GM21515 (cell line): Measurements from ENCODE around the gene AIG1.
A peak's percentile ranks its signal among the peaks of the same experiment; 100 is the strongest.
"Not testable (repeated sequence)": the region's sequence is repeated elsewhere in the genome, so short reads cannot be mapped to it uniquely, and the experiment has no call there.

ENCODE experiments used
- ATAC-seq: cut with Tn5 transposase; IDR thresholded peaks from one replicate; pipeline ENCODE4 v1.9.1; 2021; ENCODE audit not compliant: unreplicated experiment

The AIG1 gene

DNA sequence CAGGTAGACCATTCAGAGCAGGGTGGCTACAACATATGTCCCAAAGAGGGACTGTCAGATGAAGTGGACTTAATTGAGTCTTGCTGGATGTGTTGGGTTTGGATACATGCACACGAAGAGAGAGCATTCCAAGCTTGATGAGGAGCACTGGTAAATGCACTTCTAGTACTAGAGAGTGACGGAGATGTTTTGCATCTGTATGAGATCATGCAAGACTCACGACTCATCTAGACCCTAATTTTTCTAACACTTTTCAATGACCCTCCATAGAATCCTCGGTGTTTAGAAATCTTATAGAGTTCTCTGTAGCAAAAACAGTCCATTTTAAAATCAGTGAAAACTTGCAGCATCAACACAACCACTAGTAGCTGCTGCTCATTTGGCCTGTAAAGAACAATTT, 4.8 kb upstream of the AIG1 start:
- ATAC-seq, result no peak

DNA sequence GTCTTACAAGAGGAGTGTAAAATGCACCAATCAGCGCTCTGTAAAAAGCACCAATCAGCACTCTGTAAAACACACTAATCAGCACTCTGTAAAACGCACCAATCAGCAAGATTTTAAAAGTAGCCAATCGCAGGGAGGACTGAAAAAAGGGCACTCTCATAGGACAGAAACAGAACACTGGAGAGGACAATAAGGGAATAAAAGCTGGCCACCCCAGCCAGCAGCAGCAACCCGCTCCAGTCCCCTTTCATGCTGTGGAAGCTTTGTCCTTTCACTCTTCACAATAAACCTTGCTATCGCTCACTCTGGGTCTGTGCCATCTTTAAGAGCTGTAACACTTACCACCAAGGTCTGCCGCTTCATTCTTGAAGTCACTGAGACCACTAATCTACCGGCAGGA, 1.7 kb upstream of the AIG1 start:
- ATAC-seq, result no peak

DNA sequence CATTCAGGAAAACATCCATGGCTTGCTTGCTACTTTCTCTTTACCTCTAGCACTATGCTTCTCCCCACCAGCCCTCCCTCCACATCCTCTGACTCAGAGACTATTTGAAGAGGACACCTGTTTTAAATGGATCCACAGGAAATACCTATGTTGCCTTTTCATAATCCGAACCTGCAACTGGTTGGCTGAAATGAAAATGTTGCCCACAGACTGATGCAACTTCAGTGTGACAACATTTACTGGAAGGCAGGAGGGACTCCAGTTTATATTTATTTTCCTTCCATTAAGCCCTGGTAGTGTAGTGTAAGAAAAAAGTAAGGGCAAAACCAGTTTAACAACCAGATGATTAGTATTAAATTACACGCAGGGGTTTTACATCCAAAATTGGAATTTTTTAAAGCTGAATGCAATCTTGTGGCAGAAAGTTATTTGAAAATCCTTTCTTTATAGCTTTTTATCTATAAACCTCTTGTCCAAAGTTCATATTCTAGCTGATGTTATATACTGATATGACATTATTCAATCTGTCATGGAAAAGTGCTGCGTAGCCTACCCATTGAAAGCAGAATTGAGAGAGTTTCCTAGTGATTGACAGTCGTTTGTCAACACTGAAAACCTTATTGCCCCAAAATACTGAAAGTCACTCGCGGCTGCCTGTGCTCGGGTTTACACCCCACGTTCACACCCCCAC, 881 bp upstream of the AIG1 start:
- no peak for ATAC-seq

DNA sequence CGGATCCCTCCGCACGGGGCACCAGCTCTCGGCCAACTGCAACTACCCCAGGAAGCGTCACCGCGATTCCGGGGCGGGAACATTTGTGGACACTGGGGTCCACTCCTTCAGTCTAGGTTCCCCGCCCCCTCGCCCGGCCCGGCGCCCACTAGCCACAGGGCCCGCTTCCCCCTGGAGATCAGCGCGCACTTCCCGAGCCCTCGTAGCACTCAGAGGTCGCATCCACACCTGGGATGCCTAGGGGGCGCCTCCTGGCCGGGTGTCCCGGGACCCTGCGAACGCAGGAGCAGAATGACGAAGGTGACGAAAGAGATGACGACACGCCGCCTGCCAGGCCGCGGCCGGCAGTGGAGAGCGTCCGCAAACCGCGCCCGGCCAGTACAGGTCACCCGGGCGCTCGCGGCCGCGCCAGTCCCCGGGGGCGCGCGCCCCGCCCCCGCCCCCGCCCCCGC, 309 bp upstream of the AIG1 start:
- ATAC-seq, result peak; percentile 64

DNA sequence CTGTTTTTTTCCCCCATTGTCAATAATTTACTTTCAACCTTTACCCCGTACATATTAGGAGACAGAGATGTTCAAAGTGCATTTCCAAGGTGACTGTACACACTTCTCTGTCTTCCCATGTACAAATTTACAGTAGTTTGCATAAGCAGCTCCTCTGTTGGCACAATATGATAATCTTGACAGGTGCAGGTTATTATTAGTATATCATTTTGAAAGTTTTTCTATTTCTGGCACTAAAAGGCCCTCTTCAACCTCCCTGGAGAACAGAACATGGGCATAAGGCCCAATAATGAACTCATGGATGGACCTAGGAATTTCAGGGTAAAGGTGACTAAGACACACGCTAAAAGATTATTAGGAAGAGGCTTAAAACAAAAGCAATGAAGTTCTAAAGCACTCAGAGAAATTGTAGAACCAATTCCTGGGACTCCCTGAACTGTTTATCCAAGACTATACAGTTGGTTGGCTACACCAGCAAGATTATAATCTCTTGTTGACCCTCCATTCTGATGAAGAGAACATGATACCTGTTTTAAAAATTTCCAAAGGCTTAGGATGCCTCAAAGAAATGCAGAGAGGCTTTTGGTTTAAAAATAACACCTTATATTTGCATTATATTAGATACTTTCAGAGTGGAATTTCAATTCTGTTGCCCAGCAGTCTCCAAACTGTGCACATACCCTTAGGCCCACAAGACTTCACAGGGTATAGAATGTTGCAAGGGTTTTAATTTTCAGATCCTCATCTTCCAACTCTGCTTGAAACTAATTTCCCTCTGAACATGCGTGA, 1.1 kb downstream of the AIG1 start:
- ATAC-seq, result peak; percentile 0

DNA sequence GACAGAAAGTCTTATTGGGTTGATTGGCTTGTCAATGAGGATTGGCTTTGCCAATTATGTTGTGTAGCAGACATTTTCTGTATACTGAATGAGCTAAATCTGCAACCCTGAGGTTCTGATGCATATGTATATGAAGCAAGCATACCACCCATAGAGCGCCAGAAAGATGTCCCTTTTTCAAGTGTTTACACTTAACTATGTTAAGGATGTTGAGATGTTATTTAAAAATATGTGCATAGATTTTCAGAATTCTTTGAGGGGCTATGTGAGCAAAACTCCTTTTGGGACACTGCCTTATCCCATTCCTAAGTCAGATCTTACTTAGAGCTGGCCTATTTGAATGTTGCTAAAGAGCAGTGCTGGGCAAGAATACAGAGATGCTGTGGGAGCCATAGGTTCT, 1.9 kb downstream of the AIG1 start:
- no peak for ATAC-seq

DNA sequence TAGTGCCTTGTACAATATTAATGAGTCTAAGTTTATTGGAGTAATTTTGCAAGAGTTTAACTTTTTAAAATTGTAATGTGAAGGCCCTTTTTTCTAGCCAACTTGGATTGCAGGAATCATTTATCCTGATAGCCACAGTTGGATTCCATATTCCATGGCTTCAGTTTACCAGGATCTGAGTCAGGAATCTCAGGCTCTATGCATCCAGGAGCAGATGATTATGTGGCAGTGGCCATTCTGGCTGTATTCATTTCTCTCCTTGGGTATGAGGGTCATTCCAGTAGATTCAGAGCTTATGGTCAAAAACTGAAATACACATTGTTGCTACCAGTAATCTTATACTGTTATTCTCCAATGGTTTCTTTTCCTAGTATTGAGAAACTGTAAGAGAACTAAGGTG, 2.9 kb downstream of the AIG1 start:
- no peak for ATAC-seq

DNA sequence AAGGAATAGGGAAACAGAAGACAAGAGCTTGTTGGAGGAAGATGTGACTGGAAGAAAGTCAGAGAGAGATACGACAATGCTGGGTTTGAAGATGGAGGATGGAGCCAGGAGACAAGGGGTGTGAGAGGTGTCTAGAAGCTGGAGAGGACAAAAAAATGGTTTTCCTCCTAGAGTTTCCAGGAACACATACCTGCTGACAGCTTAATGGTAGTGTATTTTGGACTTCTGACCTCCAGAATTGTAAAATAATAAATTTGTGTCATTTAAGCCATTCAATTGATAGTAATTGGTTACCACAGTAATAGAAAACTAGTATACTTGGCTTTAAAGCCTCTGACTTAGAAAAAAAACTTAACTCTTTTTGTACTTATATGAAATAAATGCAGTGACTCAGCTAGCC, 3.6 kb downstream of the AIG1 start:
- no peak for ATAC-seq

DNA sequence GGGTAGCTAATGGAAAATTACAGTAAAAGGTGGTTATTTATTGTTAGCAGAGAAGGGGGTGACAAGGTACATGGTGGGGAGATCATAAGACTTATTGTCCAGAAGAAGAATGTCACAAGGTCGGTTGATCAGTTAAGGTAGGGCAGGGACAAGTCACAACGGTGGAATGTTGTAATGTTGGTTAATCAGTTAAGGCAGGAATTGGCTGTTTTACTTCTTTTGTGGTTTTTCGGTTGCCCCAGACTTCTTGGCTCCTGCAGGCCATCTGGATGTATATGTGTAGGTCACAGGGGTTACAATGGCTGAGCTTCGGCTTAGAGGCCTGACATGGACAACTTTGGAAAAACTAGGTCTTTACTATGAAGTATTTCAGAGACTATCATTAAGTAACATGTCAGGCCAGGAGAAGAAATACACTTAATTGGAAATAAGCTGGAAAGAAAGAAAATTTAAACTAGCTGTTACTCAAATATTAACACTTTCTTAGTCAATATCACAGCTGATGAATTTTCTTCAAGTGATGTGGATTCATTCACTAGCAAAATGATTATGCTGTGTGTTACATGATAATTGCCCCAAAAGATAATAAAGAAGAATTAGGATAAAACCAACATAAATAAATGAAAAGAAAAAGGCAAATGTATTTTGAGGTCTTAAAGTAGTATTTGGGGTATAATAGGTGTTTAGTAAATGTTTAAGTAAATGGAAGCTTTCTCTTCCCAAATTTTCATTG, 4.4 kb downstream of the AIG1 start:
- ATAC-seq, result no peak

DNA sequence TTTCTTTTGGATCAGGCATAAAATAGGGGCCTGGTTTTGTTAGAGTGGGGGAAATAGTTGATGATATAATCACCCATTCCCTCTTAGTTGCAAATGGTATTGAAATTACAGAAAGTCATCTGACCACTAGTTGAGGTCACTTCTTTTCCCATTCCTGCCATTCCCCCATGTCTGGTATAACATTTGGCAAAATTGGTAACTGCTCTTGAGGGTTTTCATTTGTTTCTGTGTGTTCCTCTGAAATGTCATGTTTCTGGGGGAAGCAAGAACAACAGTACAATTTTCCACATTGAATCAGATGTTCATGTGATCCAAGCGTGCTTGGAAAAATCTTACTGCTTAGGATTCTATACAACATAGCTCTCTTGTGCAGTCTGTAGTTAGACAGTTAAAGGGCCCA, 7.3 kb downstream of the AIG1 start:
- ATAC-seq, result no peak

DNA sequence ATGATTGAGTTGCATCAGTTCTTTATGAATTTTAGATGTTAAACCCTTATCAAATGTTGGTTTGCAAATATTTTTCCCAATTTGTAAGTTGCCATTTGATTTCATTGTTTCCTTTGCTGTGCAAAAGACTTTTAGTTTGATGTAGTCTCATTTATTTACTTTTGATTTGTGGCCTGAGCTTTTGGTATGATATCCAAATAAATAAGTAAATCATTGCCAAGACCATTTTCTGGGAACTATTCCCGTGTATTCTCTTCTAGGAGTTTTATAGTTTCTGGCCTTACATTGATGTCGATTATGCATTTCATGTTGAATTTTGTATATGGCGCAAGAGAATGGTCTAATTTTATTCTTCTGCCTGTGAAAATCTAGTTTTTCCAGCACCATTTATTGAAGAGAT, 13.4 kb downstream of the AIG1 start:
- no peak for ATAC-seq

DNA sequence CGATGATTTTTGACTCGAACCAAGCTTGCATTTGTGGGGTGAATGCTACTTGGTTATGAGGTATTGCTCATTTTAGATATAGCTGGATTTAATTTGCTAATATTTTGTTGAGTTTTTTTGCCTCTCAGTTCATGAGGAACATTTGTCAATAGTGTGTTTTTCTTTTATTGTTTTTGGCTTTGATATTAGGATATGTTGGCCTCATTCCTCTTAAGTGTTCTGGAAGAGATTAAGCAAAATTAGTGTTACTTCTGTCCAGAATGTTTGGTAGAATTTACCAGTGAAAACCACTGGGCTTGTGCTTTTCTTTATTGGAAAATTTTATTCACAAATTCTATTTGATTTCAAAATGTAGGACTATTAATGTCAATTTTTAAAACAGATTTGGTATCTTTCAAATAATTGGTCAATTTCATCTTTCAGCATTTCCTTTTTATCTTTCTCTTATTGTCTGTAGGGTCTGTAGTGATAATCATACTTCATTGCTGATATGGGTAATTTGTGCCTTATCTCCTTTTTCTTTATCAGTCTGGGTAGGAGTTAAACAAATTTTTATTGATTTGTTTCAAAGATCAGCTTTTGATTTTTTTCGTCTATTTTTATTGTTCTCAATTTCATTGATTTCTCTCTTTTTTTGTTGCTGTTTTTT, 14.1 kb downstream of the AIG1 start:
- no peak for ATAC-seq

DNA sequence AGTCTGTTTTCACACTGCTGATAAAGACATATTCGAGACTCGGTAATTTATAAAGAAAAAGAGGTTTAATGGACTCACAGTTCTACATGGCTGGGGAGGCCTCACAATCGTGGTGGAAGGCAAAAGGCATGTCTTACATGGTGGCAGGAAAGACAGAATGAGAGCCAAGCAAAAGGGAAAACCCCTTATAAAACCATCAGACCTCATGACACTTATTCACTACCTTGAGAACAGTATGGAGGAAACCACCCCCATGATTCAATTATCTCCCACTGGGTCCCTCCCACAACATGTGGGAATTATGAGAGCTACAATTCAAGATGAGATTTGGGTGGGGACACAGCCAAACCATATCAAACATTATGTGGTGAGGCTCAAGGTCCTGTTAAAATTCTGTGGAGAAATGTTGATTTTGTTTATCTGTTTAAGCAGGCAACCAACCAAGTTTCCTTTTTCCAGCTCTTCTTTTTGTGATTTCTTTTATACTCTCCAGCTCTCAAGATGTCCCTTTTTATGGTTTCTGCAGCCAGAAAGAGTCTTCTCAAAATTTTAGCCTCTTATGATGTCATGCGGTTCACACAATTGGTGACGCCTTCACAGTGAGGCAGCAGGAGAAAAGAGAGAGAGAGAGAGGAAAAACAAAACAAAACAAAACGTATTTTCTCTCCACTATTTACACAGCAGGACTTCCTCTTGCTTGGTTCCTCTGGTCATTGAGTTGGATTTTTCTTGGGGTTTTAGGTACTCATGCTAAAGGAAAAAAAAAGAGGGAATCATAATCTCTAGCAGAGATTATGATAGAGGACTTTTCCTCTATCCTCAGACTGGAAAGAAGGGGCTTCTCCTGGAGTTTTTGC, 18.0 kb downstream of the AIG1 start:
- ATAC-seq, result no peak

DNA sequence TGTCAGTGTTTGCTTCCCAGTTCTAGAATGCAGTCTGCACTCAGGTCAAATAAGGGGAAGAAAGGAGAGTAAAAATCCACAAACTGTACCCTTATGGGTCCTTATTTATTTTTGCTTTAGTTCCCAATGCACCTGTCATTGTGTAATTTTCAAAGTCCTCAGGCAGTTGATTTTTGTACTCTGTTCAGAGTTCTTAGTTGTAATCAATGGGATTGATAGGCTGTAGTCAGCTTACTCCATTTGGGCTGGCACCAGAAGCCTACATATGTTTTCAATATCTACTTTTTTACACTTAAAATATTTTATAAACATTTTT, 18.6 kb downstream of the AIG1 start:
- no peak for ATAC-seq

DNA sequence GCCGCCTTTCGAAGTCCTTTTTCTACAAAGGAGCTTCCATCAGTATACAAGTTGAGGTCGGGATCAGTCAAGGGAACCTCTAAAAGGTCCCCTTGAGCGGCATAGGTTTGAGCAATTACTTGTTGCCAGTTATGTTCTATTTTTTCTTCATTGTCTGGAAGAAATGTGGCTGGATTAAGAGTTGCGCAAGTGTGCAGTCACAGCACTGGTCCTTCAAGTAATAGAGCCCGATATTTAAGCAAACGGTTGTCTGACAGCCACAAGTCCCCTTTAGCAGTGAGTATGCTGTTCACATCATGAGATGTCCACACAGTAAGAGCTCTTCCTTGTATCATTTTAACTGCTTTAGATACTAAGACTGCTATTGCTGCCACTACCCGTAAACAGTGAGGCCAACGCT, 21.6 kb downstream of the AIG1 start:
- ATAC-seq, result not testable (repeated sequence)

DNA sequence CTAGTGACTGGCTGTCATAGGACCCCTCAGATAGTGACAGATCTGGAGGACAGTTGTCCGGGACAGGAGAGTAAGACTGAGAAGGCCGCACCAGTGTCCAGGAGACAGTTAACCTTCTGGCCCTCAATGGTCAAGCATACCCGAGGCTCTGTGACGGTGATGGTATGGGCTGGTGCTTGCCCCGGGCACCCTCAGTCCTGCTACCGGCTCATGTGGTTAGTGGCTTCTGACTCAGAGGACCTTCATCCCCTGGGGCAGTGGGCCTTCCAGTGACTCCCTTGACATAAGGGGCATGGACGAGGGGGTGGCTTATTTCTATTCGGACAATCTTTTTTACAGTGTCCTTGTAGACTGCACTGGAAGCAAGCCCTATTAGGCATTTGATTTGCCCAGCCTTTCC, 23.3 kb downstream of the AIG1 start:
- not testable (repeated sequence) for ATAC-seq

DNA sequence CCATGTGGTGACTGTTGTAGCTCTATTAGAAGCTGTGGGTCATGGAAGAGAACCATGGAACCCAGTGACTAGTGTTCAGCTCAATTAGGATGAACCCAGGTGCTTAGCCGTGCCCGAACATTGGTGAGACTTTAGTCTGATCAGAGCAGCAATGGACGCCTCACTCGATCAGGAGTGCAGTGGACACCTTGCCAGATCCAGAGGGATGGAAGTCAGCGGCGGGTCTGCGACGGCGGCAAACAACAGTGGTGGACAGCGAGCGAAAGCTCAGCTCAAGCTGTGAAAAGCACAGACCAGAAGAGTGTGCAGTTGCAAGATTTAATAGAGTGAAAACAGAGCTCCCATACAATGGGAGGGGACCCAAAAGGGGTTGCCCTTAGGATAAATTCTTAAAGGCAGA, 26.6 kb downstream of the AIG1 start:
- not testable (repeated sequence) for ATAC-seq

DNA sequence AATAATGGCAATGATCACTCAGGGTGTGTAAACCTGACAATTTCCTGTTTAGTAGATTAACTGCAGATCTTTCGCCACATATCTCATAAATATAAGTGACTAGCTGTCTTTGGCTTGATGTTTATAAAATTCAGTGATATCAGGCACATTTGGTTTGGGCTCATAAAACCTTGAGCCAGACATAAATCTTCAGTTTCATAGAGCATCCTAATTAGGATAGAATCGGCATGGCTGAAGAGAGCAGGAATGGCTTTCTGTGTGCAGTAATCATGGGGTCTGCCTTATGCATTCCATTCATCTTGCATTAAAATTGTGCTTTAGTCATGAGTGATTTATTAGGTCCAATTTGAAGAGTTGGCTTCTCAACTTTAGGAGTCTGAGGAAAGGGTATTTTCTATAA, 27.2 kb downstream of the AIG1 start:
- no peak for ATAC-seq

DNA sequence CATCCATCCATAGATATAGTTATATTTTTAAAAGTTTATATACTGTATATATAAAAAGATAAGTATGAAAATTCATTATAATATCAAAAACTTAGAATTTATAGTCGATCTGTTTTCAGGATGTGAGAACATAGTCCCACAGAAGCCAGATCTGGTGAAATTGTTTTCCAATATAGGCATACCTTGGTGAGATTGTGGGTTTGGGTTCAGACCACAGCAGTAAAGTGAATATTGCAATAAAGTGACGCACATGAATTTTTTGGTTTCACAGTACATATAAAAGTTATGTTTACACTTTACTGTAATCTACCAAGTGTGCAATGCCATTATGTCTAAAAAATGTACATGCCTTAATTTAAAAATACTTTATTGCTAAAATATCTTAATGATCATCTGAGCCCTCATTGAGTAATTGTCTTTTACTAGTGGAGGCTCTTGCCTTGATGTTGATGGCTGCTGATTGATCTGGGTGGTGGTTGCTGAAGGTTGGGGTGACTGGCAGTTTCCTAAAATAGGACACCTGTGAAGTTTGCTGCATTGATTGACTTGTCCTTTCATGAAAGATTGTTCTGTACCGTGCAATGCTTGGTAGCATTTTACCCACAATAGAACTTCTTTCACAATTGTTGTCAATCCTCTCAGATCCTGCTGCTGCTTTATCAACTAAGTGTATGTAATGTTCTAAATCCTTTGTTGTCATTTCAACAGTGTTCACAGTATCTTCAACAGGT, 29.8 kb downstream of the AIG1 start:
- no peak for ATAC-seq

DNA sequence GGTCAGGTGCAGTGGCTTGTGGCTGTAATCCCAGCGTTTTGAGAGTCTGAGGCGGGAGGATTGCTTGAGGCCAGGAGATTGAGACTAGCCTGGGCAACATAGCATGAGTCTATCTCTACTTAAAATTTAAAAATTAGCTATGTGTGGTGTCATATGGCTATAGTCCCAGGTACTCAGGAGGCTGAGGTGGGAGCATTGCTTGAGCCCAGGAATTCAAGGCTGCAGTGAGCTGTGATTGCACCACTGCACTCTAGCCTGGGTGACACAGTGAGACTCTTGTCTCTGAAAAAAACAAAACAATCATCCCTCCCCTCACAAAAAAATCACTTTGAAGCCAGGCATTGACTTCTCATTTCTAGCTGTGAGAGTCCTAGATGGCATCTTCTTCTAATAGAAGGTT, 32.1 kb downstream of the AIG1 start:
- no peak for ATAC-seq
